ENCODE results near the gene EPC2.
"Not testable (repeated sequence)": the region's sequence is repeated elsewhere in the genome, so short reads cannot be mapped to it uniquely, and the experiment has no call there.

The EPC2 gene

GRCh38 chr2:148687543-148687942 lies 43.0 kb downstream of the EPC2 start (continued):
- TF ChIP-seq ZNF280D (tag by site-specific recombination; IDR thresholded peaks at IDR 0.05) (no peak), MYNN (tag by site-specific recombination; IDR thresholded peaks at IDR 0.05; ENCODE audit: borderline replicate concordance) (no peak), ZIC2 (tag by site-specific recombination; IDR thresholded peaks at IDR 0.05) (no peak), ZNF214 (tag by site-specific recombination; IDR thresholded peaks at IDR 0.05; ENCODE audit: borderline replicate concordance) (no peak), PRDM10 (tag by site-specific recombination; IDR thresholded peaks at IDR 0.05) (no peak), ZBTB10 (tag by site-specific recombination; IDR thresholded peaks at IDR 0.05) (no peak), SP7 (tag by site-specific recombination; IDR thresholded peaks at IDR 0.05) (no peak), ZNF518A (tag by site-specific recombination; conservative IDR thresholded peaks at IDR 0.05; ENCODE audit: low read depth) (no peak), ZNF132 (tag by site-specific recombination; IDR thresholded peaks at IDR 0.05; ENCODE audit: borderline replicate concordance) (no peak)

- H3K27ac ChIP-seq (ENCODE audit: extremely low read depth, low read depth, low read length); CTCF ChIA-PET; H3K4me3 ChIP-seq (ENCODE audit: low read depth, low read length); H3K9me3 ChIP-seq (ENCODE audit: control insufficient read depth, insufficient read depth, low read depth, low read length); H3K4me1 ChIP-seq (ENCODE audit: control insufficient read depth, insufficient read depth, low read length); POLR2A ChIA-PET: not testable (repeated sequence)
- peaks cover 0 to 14% of the 10 kb centered on the region in 2 experiments; a peak in 2 of 3 replicates for H3K36me3 ChIP-seq (ENCODE audit: control insufficient read depth in 2 of 2, insufficient read depth in 1 of 2, low read length in 2 of 2)
- TF ChIP-seq ZNF146 (tag by site-specific recombination; IDR thresholded peaks at IDR 0.05), result peak; percentile 90
Measured at GRCh38 chr2:148688011-148688410, 43.5 kb downstream of the EPC2 start.

Measured in HEK293 (cell line).